Heart right ventricle (tissue), 16 donors: ENCODE results near the gene ARL16. TPM values are rescaled to one million over a fixed set of nuclear protein-coding genes. Genes with fewer than 3 reads are reported as not detected.

ENCODE experiments used
- ATAC-seq, 8 donors: fragments of 200-7000 bp; cut with Tn5 transposase; one replicate each; pipeline ENCODE4 v1.9.1; 2020; ENCODE audit warnings: mild to moderate bottlenecking in 8 of 8, moderate library complexity in 8 of 8, moderate number of reproducible peaks in 1 of 8
- DNase-seq, 2 donors: peaks; one replicate each; pipeline ENCODE4 v3.0.0-alpha.2; 2020
- H3K27ac ChIP-seq, 10 donors: fragments of 200-600 bp; sonication (generic) in 2 of 10; one replicate each; pipeline versions ENCODE4 v1.5.0 to v1.8.0; 2020 to 2022; ENCODE audit warnings: mild to moderate bottlenecking in 3 of 10
- H3K27me3 ChIP-seq, 7 donors: fragments of 200-600 bp; one replicate each; pipeline ENCODE4 v1.8.0; 2021 to 2022; ENCODE audit warnings: mild to moderate bottlenecking in 2 of 7
- H3K36me3 ChIP-seq, 9 donors: fragments of 200-600 bp; sonication (generic) in 1 of 9; one replicate each; pipeline versions ENCODE4 v1.5.0 to v1.8.0; 2020 to 2022; ENCODE audit warnings: mild to moderate bottlenecking in 2 of 9
- H3K4me1 ChIP-seq, 9 donors: fragments of 200-600 bp; sonication (generic) in 1 of 9; one replicate each; pipeline versions ENCODE4 v1.5.0 to v1.8.0; 2020 to 2022; ENCODE audit warnings: mild to moderate bottlenecking in 4 of 9
- H3K4me3 ChIP-seq, 10 donors: fragments of 200-600 bp; sonication (generic) in 2 of 10; one replicate each; pipeline versions ENCODE4 v1.5.0 to v1.8.0; 2020 to 2022; ENCODE audit warnings: mild to moderate bottlenecking in 7 of 10, moderate library complexity in 2 of 10
- H3K9me3 ChIP-seq, 11 donors: fragments of 200-600 bp in 10 of 11; sonication (generic) in 2 of 11; one replicate each; pipeline versions ENCODE4 v1.5.0 to v1.8.0; 2013 to 2022; ENCODE audit warnings: mild to moderate bottlenecking in 2 of 11, control low read depth in 1 of 11, moderate library complexity in 1 of 11
- CTCF ChIP-seq, 9 donors: fragments of 200-600 bp; sonication (generic) in 2 of 9; IDR thresholded peaks; one replicate each; pipeline versions ENCODE4 v1.5.0 to v1.8.0; 2021 to 2022; ENCODE audit warnings: antibody characterized with exemption in 9 of 9, mild to moderate bottlenecking in 5 of 9, moderate library complexity in 1 of 9
- WGBS, 2 donors: extraction: QIAGEN DNeasy Blood & Tissue Kit; methylation state at CpG; one replicate each; pipeline ENCODE4 v1.1.7; 2013; ENCODE audit warnings: inconsistent platforms in 1 of 2; 5-methylcytosine and 5-hydroxymethylcytosine counted together
- intact Hi-C, 10 donors: fragments of 100-400 bp; cut with DNase I; formaldehyde crosslinking; loops; one replicate each; pipeline versions ENCODE4 v1.11.1 to v1.14.2; 2022
- polyA plus RNA-seq, 2 donors: library from polyadenylated mRNA; stranded (reverse); fragments of 200-250 nt; gene quantifications; one replicate each; pipeline ENCODE4 v1.2.3, GENCODE V29; 2013
- total RNA-seq, 10 donors: library from RNA; stranded (reverse); fragmentation: NEBNext Ultra II Directional in 3 of 10; extraction: Animal tissue kit (Norgen Biotek cat#: 25700) in 3 of 10; gene quantifications; one replicate each; pipeline versions ENCODE4 v1.2.1 to v1.2.4, GENCODE V29; 2021 to 2023
- donor health status: Arrhythmogenic right ventricular cardiomyopathy.
- donor health status: ischemic (EF 13 %, LVEDD 7.1; RV severe dilation, severe dysfunction).
- donor health status: healthy with polysubstance abuse.
- donor health status: DM: no; HTN: yes; CAD: no.
- donor health status: DM: no; HTN: no; CAD: no.
- donor health status: ischemic (EF 25% LVEDD 6.9; RV normal size, moderate dysfunction).
- donor health status: ischemic (EF 25% LVEDD 5.7; RV mildly dilated, moderate dysfunction).
- donor health status: healthy.
- donor health status: DM: yes; HTN: yes; CAD: no.
- donor health status: Ischemic cardiomyopathy.
- donor health status: ischemic (EF 35%, LVEDD 5.7; RV mildly dilated, moderate dysfunction).
- donor health status: nonischemic (EF 11% LVEDD 7.7; RV severe dilation, severe dysfunction).
- donor health status: DM: yes; HTN: yes; CAD: no.
- donor health status: PGD.
- donor health status: ischemic (EF 29% LVEDD 5.4; RV normal size, mild dysfunction).
- donor health status: nonischemic (EF 23%, LVEDD 6.1; RV moderate dilation, normal function).

The ARL16 gene
- total and polyA plus RNA-seq, 12 donors: 11.1 to 41.2 (median 16.7) TPM

DNA sequence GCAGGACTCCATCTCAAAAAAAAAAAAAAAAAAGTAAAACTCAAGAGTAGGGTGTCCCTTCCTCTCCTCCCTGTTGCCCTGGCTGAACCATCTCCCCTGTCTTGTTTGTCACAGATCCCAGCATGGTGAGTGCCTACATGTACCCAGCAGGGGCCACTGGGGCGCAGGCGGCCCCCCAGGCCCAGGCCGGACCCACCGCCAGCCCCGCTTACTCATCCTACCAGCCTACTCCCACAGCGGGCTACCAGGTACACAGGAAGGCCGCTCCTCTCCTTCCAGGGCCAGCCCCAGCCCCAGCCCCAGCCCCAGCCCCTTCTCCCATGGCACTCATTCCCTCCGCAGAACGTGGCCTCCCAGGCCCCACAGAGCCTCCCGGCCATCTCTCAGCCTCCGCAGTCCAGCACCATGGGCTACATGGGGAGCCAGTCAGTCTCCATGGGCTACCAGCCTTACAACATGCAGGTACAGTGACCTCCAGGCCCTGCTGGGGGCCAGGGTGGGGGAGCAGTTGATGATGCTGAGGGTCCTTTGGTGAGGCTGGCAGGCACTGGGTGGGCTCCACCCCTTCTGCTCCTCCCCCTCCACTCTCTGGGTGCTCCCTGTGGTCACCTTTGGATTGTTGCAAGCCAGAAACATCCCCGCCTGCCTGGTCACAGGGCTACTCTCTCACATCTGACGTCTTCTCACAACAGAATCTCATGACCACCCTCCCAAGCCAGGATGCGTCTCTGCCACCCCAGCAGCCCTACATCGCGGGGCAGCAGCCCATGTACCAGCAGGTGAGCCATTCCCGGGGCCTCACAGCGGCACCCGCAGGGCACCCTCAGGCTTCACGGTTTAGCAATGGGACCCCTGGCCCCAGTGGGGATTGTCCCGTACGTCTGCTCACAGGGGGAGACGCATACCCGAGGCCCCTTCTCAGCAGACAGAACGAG lies 17.0 kb upstream of the ARL16 start:
- TF ChIP-seq CTCF (IDR thresholded peaks at IDR 0.05): no peak
- intact Hi-C loops: no loop called here
- ATAC-seq (no peak), DNase-seq (no peak)
- Histone ChIP-seq H3K9me3 (no peaks in the 10 kb centered on the region), H3K4me1 (peaks cover 19 to 58% (median 38%) of the 10 kb centered on the region in 9 donors), H3K27me3 (no peaks in the 10 kb centered on the region), H3K36me3 (peaks cover 0 to 78% (median 24%) of the 10 kb centered on the region in 9 donors), H3K4me3 (no peak overlapping the region), H3K27ac (no peak overlapping the region)
- 87% methylated on average over 25 of the region's 25 CpGs for WGBS, 2 donors

- no peak for DNase-seq
- ATAC-seq: peak in 7 of 8 donors; percentile 17 to 64 (median 46)
- 51 to 63% methylated on average over 25 of the region's 25 CpGs for WGBS, 2 donors
- Histone ChIP-seq H3K9me3 (no peaks in the 10 kb centered on the region), H3K27ac (peak overlapping the region; percentile 25 to 81 (median 60)), H3K4me3 (no peak overlapping the region), H3K36me3 (peaks cover 5 to 98% (median 54%) of the 10 kb centered on the region in 9 donors), H3K4me1 (peaks cover 11 to 42% (median 22%) of the 10 kb centered on the region in 9 donors), H3K27me3 (no peaks in the 10 kb centered on the region)
- intact Hi-C loops: no loop called here
- no peak for TF ChIP-seq CTCF (IDR thresholded peaks at IDR 0.05)
Measured at GRCh38 chr17:81697261-81698044, 13.9 kb upstream of the ARL16 start.

GRCh38 chr17:81696218-81696941 lies 12.8 kb upstream of the ARL16 start:
- Histone ChIP-seq H3K27me3 (no peaks in the 10 kb centered on the region), H3K27ac (peak overlapping the region in 9 of 10 donors; percentile 25 to 81 (median 60)), H3K4me1 (peaks cover 2 to 31% (median 11%) of the 10 kb centered on the region in 9 donors), H3K36me3 (peaks cover 5 to 100% (median 62%) of the 10 kb centered on the region in 9 donors), H3K9me3 (no peaks in the 10 kb centered on the region), H3K4me3 (no peak overlapping the region)
- intact Hi-C loops: no loop called here
- 91 to 93% methylated on average over 40 of the region's 40 CpGs for WGBS, 2 donors
- ATAC-seq (peak in 3 of 8 donors; percentile 3 to 24 (median 21)), DNase-seq (no peak)
- no peak for TF ChIP-seq CTCF (IDR thresholded peaks at IDR 0.05)

GRCh38 chr17:81695801-81696200 lies 12.2 kb upstream of the ARL16 start:
- no peaks in the 10 kb centered on the region for H3K27me3 ChIP-seq
- no peak overlapping the region for H3K4me3 ChIP-seq
- TF ChIP-seq CTCF (IDR thresholded peaks at IDR 0.05): no peak
- 95 to 96% methylated on average over 22 of the region's 22 CpGs for WGBS, 2 donors
- H3K27ac ChIP-seq: no peak overlapping the region
- H3K36me3 ChIP-seq: peaks cover 5 to 100% (median 66%) of the 10 kb centered on the region in 9 donors
- H3K9me3 ChIP-seq: no peaks in the 10 kb centered on the region
- ATAC-seq (peak in 1 of 8 donors; percentile 6), DNase-seq (no peak)
- intact Hi-C loops: no loop called here
- peaks cover 0 to 25% (median 7%) of the 10 kb centered on the region in 9 donors for H3K4me1 ChIP-seq
